ENCODE data around the gene CPNE2.
"Not testable (repeated sequence)": the region's sequence is repeated elsewhere in the genome, so short reads cannot be mapped to it uniquely, and the experiment has no call there.

CPNE2 gene

DNA sequence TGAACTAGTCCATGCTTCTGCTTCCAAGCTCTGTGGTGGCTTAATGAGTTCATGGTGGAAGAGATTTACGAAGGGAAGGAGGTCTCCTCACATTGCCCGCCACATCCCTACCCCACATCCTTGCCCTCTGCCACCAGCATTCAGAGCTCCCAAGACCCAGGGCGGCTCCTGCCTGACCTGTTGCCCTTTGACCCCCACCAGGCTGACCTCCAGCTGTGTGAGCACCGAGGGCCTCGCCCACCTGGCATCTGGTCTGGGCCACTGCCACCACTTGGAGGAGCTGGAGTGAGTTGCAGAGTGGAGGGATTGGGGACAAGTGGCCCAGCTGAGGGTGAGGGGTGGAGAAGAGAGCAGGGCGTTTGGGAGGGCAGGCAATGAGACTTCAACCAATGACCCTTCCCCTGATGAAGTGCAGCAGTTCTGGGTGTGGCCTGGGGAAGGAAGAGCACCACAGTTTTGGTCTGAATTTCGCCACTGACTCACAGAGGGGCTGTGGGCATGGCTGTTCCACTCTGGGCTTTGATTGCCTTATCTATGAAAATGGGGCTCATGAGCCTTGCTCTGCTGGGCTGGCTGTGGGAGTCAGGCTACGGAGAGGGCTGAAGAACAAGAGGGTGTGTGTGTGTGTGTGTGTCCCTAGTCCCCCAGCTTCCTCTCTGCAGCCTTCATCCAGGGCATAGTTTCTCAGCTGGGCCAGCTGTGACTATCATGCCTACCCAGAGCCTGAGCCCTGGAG, 22.6 kb upstream of the CPNE2 start:
- DNase-seq (ENCODE audit: low spot score): no peak

DNA sequence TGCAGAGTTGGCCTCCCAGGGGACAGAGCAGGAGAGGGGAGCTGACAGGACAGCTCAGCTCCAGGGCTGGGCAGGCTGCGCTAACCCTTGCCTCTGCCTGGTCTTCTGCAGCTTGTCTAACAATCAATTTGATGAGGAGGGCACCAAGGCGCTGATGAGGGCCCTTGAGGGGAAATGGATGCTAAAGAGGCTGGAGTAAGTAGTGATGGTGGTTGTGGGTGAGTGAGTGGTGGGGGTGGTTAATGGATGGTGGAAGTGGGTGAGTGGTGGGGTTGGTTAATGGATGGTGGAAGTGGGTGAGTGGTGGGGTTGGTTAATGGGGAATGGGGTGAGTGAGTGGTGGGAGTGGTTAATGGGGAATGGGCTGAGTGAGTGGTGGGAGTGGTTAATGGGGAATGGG, 22.0 kb upstream of the CPNE2 start:
- no peak for DNase-seq (ENCODE audit: low spot score)

- not testable (repeated sequence) for DNase-seq (ENCODE audit: low spot score)
Measured at GRCh38 chr16:57071081-57071732, 21.2 kb upstream of the CPNE2 start.

DNA sequence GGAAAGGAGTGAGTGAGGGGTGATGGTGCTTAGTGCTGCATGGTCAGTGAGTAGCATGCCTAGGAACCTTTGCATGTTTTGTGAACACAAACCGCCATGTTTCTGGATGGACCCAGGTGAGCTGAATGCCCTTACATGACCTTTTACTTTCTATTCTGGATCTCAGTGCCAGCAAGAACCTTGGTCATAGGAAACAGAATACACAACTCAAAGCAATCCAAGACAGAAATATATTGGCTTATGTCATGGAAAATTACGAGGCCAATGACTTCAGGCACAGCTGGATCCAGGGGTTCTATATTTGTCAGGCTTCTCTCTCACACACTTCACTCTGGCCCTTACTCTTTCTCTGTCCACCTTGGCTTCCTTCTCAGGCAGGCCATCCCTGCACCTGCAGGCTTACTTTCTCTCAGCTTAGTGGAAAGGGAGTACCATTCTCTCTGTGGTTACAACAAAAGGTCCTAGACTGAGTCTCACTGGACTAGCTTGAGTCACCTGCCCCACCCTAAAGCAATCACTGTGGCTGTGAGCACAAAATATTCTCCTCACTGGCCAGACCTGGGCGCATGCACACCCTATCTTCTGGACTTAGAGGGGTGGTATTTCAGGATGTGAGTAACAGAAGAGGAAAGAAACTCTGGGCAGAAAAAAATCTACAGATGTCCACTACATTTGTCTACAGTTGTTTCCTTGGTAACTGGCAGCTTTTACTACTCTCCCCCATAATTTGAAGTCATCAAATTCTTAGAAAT, 20.4 kb upstream of the CPNE2 start:
- DNase-seq (ENCODE audit: low spot score): no peak

GRCh38 chr16:57072616-57073275, 19.6 kb upstream of the CPNE2 start:
- no peak for DNase-seq (ENCODE audit: low spot score)

DNA sequence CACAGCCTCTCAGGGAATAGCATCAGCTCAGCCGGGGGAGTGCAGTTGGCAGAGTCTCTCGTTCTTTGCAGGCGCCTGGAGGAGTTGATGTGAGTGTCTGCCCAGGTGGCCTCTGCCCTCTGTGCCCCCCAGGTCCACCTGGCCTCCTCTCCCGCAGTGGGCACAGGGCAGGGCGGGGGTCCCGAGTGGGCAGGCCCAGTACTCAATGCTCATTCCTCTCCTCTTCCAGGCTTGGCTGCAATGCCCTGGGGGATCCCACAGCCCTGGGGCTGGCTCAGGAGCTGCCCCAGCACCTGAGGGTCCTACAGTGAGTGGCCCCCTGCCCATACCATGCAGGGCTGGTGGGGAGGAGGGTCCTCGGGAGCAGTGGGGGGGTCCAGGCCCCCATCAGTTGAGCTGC, 14.7 kb upstream of the CPNE2 start:
- no peak for DNase-seq (ENCODE audit: low spot score)

DNA sequence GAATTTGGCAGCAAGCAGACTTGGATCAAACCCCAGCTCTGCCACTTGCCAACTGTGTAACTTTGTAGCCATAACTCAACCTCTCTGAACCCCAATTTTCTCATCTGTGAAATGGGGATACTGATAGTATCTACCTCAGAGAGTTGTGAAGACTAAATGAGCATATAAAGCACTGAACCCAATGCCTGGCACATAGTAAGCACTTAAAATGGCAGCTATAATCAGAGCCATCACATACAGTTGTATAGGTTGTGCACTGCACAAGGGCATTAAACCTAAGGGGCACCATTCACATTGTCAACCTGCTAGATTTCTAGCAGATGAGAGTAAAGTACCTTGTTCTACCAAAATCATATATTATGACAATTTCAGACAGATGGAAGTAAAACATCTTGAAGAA, 10.6 kb upstream of the CPNE2 start:
- DNase-seq (ENCODE audit: low spot score): no peak

DNA sequence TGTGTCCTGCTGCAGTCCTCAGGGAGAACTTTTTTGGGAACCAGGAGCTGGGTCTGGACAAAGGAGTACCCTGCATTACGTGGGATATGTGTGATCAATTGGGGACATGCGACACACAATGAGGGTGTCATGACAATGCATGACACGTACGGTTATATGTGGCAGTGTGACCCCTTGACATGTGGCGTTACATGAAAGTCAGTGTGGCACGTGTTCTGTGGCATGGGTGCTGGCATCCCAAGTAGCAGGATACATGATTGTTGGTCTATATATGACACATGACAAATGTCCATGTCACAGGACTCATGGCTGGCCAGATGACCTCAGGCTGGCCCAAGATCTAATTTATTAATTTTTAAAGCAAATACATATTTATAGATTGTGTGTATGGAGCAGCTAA, 9.7 kb upstream of the CPNE2 start:
- DNase-seq (ENCODE audit: low spot score): no peak

- DNase-seq (ENCODE audit: low spot score): no peak
Measured at GRCh38 chr16:57083485-57084126, 8.8 kb upstream of the CPNE2 start.

- DNase-seq (ENCODE audit: low spot score): peak; percentile 83
Measured at GRCh38 chr16:57084257-57084770, 8.1 kb upstream of the CPNE2 start.

GRCh38 chr16:57084996-57085395, 7.4 kb upstream of the CPNE2 start:
- DNase-seq (ENCODE audit: low spot score): no peak

- no peak for DNase-seq (ENCODE audit: low spot score)
Measured at GRCh38 chr16:57087003-57087402, 5.4 kb upstream of the CPNE2 start.

DNA sequence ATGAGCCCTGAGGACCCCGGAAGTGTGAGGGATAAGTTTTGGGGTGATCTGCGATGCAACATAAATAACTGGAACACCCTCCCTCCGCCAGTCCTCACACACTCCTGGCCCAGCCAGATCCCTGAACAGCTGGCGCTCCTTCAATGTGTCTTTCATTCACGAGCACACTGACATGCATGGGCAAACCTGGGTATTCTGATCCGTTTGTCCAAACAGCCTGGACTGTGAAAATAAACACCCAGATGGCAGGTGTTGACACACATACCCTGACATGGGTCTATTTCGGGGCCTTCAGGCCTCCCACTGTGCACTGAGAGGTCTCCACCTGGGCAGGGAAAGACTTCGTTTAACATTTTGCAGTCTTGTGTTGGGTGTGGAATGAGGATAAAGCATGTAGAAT, 3.0 kb upstream of the CPNE2 start:
- no peak for DNase-seq (ENCODE audit: low spot score)

GRCh38 chr16:57091200-57091974, 996 bp upstream of the CPNE2 start:
- DNase-seq (ENCODE audit: low spot score): peak; percentile 63

- peak; percentile 51 for DNase-seq (ENCODE audit: low spot score)
Measured at GRCh38 chr16:57092786-57093411, 516 bp downstream of the CPNE2 start.

DNA sequence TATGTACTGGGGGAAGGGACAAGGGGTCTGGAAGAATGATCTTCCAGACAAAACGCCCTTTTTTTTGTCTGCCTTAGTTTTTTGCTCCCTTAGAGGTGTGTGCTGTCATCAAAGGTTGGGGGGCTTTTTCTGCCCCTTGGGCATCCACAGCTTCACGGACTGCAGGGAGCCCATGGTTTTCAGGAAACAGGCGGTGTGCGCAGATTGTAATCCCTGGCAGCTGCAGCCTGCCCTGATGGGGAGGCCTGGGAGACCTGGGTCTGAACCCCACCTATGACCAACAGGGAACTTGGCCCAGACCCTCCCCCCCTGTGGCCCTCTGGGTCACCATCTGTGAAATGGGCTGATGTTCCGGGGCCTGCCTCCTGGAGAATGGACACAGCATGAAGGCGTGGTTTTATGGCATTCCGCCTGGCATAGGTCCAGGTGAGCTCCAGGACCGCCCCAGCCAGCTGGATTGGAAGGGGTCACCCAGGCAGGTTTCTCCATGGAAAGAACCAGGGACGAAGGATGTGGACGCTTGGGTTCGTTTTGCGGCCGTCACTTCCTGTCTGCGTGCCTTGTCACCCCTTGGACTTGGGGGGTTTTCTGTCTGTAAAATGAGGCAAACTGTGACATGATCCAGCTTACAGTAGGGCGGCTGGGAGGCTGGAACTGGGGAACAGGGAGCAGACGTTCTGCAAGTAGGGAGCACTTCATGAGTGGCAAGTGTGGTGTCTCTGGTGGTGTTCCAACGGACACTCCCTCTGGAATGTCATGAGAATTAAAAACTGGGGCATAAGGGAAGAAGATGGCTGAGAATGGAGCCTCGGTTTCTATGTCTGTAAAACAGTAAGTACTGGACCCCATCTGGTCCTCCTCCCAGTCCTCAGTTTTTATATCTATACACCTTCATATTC, 1.5 kb downstream of the CPNE2 start:
- DNase-seq (ENCODE audit: low spot score): no peak

DNA sequence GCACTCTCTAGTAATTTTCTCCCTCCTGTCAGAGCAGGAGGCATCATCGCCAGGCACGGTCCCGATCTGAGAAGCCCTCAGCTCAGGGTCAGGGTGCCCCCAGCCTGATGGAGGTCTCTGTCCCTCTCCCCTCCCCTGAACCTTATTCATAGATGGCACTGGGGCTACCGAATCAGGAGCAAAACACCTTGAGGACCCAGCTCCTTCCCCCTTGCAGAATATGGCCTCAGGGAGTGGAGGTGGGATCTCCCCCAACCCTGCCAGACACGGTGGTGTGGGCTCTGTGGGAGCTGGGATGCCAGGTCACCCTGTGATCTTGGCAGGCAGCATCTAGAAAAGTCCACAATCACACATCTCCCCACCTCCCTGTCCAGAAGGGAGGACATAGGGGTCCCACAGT, 2.5 kb downstream of the CPNE2 start:
- no peak for DNase-seq (ENCODE audit: low spot score)

DNA sequence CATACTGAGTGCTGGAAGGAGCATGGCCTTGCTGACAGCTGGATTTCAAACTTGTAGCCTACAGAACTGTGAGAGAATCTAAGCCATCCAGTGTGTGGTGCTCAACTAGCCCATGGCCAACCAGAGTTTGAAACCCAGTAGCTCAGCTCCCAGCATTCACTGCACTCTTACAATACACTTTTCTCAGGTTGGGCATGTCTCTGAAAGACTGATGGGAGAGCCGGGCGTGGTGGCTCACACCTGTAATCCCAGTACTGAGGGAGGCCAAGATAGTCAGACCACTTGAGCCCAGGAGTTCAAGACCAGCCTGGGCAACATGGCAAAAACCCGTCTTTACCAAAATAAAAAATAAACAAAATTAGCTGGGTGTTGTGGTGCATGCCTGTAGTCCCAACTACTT, 3.8 kb downstream of the CPNE2 start:
- DNase-seq (ENCODE audit: low spot score): no peak

- no peak for DNase-seq (ENCODE audit: low spot score)
Measured at GRCh38 chr16:57096793-57097192, 4.4 kb downstream of the CPNE2 start.

All from RKO (cell line).